Glomerular visceral epithelial cell (primary cell): ENCODE data around the gene NUS1.
"Not testable (repeated sequence)": the region's sequence is repeated elsewhere in the genome, so short reads cannot be mapped to it uniquely, and the experiment has no call there.

Experiments
- DNase-seq: peaks from one replicate; pipeline ENCODE4 v3.0.0-alpha.2; 2016; ENCODE audit errors: extremely low spot score

Gene NUS1

GRCh38 chr6:117711369-117711768 is 36.1 kb downstream of the NUS1 start:
- no peak for DNase-seq

- DNase-seq: no peak
Observed at GRCh38 chr6:117718895-117719294, 43.6 kb downstream of the NUS1 start.

- not testable (repeated sequence) for DNase-seq
Observed at GRCh38 chr6:117721520-117721919, 46.3 kb downstream of the NUS1 start.

- DNase-seq: no peak
Observed at GRCh38 chr6:117728626-117729025, 53.4 kb downstream of the NUS1 start.

- no peak for DNase-seq
Observed at GRCh38 chr6:117729613-117730012, 54.3 kb downstream of the NUS1 start.

- no peak for DNase-seq
Observed at GRCh38 chr6:117733341-117733740, 58.1 kb downstream of the NUS1 start.

- DNase-seq: no peak
Observed at GRCh38 chr6:117739869-117740268, 64.6 kb downstream of the NUS1 start.

- DNase-seq: no peak
Observed at GRCh38 chr6:117740605-117741004, 65.3 kb downstream of the NUS1 start.

- DNase-seq: not testable (repeated sequence)
Observed at GRCh38 chr6:117750675-117751074, 75.4 kb downstream of the NUS1 start.
